ENCODE results near the gene CDH16.

DNA sequence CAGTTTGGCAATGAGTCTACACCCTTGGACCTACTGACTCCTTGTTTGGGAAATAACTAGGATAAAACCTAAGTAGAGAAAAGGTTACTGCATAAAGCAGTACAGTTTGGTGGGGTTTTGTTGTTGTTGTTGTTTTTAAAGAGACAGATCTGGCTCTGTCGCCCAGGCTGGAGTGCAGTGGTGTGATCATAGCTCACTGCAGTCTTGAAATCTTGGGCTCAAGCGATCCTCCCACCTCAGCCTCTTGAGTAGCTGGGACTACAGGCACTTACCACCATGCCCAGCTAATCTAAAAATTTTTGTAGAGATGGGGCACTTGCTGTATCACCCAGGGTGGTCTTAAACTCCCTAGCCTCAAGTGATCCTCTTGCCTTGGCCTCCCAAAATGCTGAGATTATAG lies 37.1 kb downstream of the CDH16 start:
- no peak for TF ChIP-seq EZH2phosphoT487 (IDR thresholded peaks at IDR 0.05; ENCODE audit: borderline replicate concordance)
- TF ChIP-seq, protein P1, sequence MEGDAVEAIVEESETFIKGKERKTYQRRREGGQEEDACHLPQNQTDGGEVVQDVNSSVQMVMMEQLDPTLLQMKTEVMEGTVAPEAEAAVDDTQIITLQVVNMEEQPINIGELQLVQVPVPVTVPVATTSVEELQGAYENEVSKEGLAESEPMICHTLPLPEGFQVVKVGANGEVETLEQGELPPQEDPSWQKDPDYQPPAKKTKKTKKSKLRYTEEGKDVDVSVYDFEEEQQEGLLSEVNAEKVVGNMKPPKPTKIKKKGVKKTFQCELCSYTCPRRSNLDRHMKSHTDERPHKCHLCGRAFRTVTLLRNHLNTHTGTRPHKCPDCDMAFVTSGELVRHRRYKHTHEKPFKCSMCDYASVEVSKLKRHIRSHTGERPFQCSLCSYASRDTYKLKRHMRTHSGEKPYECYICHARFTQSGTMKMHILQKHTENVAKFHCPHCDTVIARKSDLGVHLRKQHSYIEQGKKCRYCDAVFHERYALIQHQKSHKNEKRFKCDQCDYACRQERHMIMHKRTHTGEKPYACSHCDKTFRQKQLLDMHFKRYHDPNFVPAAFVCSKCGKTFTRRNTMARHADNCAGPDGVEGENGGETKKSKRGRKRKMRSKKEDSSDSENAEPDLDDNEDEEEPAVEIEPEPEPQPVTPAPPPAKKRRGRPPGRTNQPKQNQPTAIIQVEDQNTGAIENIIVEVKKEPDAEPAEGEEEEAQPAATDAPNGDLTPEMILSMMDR (conservative IDR thresholded peaks at IDR 0.05; ENCODE audit: low read length): no peak

All from Loucy (cell line).